HG02852 (cell line): ENCODE measurements around the gene SH2D5.

Source experiments
- ATAC-seq: cut with Tn5 transposase; IDR thresholded peaks from one replicate; pipeline ENCODE4 v1.9.1; 2021; ENCODE audit warnings: mild to moderate bottlenecking, moderate library complexity; ENCODE audit not compliant: unreplicated experiment

The SH2D5 gene

GRCh38 chr1:20732588-20733359 lies at the start of gene SH2D5:
SH2D5 (minus strand) TSS chr1:20732703; CDS start chr1:20728044, 4,659 bp downstream.
- ATAC-seq = peak; percentile 51

- ATAC-seq = no peak
These were observed 43.2 kb upstream of the SH2D5 start for GRCh38 chr1:20775700-20776099.

- no peak for ATAC-seq
These were observed 39.3 kb upstream of the SH2D5 start for GRCh38 chr1:20771780-20772179.

- no peak for ATAC-seq
These were observed 38.0 kb upstream of the SH2D5 start for GRCh38 chr1:20770314-20771087.

- ATAC-seq = no peak
These were observed 34.8 kb upstream of the SH2D5 start for GRCh38 chr1:20767271-20767670.

- no peak for ATAC-seq
These were observed 30.9 kb upstream of the SH2D5 start for GRCh38 chr1:20763417-20763816.

- ATAC-seq = no peak
These were observed 27.8 kb upstream of the SH2D5 start for GRCh38 chr1:20760322-20760721.

GRCh38 chr1:20753589-20753988 lies 21.1 kb upstream of the SH2D5 start:
- ATAC-seq = no peak

GRCh38 chr1:20751462-20751990 lies 19.0 kb upstream of the SH2D5 start:
- ATAC-seq = no peak

GRCh38 chr1:20742671-20743070 lies 10.2 kb upstream of the SH2D5 start:
- no peak for ATAC-seq

- no peak for ATAC-seq
These were observed 8.3 kb upstream of the SH2D5 start for GRCh38 chr1:20740781-20741180.

- no peak for ATAC-seq
These were observed 6.7 kb upstream of the SH2D5 start for GRCh38 chr1:20739225-20739624.

- no peak for ATAC-seq
These were observed 3.1 kb upstream of the SH2D5 start for GRCh38 chr1:20735581-20736111.

GRCh38 chr1:20733360-20733975 lies 965 bp upstream of the SH2D5 start:
- peak; percentile 8 for ATAC-seq

GRCh38 chr1:20732071-20732587 lies 374 bp downstream of the SH2D5 start:
- peak; percentile 41 for ATAC-seq

GRCh38 chr1:20731057-20731991 lies 1.2 kb downstream of the SH2D5 start:
- ATAC-seq = peak; percentile 11

GRCh38 chr1:20730690-20731056 lies 1.8 kb downstream of the SH2D5 start:
- ATAC-seq = no peak

- ATAC-seq = no peak
These were observed 2.4 kb downstream of the SH2D5 start for GRCh38 chr1:20729990-20730689.

GRCh38 chr1:20729155-20729931 lies 3.2 kb downstream of the SH2D5 start:
- ATAC-seq = no peak
